Lower leg skin (tissue), 4 donors: ENCODE data around the gene AUH. TPM values are rescaled to one million over a fixed set of nuclear protein-coding genes. Genes with fewer than 3 reads are reported as not detected.

ENCODE experiments used
- DNase-seq, 2 donors: peaks; one replicate each; pipeline ENCODE4 v3.0.0-alpha.2; 2019; ENCODE audit warnings: low spot score in 2 of 2
- H3K4me3 ChIP-seq: fragments of 200-600 bp; sonication (generic); 2 replicates; pipeline ENCODE4 v1.5.1; 2017; ENCODE audit warnings: mild to moderate bottlenecking, low read depth; ENCODE audit not compliant: poor library complexity, severe bottlenecking
- CTCF ChIP-seq, 3 donors: fragments of 450-650 bp; IDR thresholded peaks; one replicate each; pipeline ENCODE4 v1.5.1; 2016; ENCODE audit warnings: antibody characterized with exemption in 3 of 3, mild to moderate bottlenecking in 3 of 3, moderate library complexity in 2 of 3
- POLR2A ChIP-seq, 2 donors: fragments of 450-650 bp; IDR thresholded peaks; one replicate each; pipeline ENCODE4 v1.6.1; 2016 to 2017; ENCODE audit warnings: antibody characterized with exemption in 2 of 2, mild to moderate bottlenecking in 1 of 2, moderate library complexity in 1 of 2
- WGBS, 2 donors: methylation state at CpG; one replicate each; pipeline ENCODE4 v1.1.5; 2018; 5-methylcytosine and 5-hydroxymethylcytosine counted together
- intact Hi-C: fragments of 100-400 bp; cut with DNase I; formaldehyde crosslinking; loops from one replicate; pipeline ENCODE4 v1.15.0; 2023; ENCODE audit warnings: low total_unique reads
- total RNA-seq, 4 donors: library from RNA; depleted of rRNA; stranded (reverse); fragments of >200 nt; gene quantifications; one replicate each; pipeline ENCODE4 v1.1.0, GENCODE V29; 2016

AUH gene
- total RNA-seq, 4 donors from 2014 or later, result 30.7 to 54.4 (median 32.4) TPM

- 74 to 92% methylated on average over 1 of the region's 1 CpG for WGBS, 2 donors
Observed at GRCh38 chr9:91333551-91333950, 28.2 kb downstream of the AUH start.

GRCh38 chr9:91332546-91333231 is 29.0 kb downstream of the AUH start:
- WGBS, 2 donors, result 82 to 87% methylated on average over 12 of the region's 12 CpGs
- no peak overlapping the region for H3K4me3 ChIP-seq
- intact Hi-C loops, result no loop called here
- DNase-seq, result no peak
- no peak for TF ChIP-seq CTCF (IDR thresholded peaks at IDR 0.05)
- TF ChIP-seq POLR2A (IDR thresholded peaks at IDR 0.05), result no peak

More at GRCh38 chr9:91333551-91333950, 28.2 kb downstream of the AUH start:
- DNase-seq, result no peak
- TF ChIP-seq POLR2A (IDR thresholded peaks at IDR 0.05) (no peak), CTCF (IDR thresholded peaks at IDR 0.05) (no peak)
- intact Hi-C loops, result no loop called here
- H3K4me3 ChIP-seq, result no peak overlapping the region

GRCh38 chr9:91331849-91332248 is 29.9 kb downstream of the AUH start:
- TF ChIP-seq POLR2A (IDR thresholded peaks at IDR 0.05) (no peak), CTCF (IDR thresholded peaks at IDR 0.05) (no peak)
- intact Hi-C loops, result no loop called here
- WGBS, 2 donors, result 89 to 92% methylated on average over 7 of the region's 7 CpGs
- H3K4me3 ChIP-seq, result no peak overlapping the region
- no peak for DNase-seq

GRCh38 chr9:91328186-91328585 is 33.5 kb downstream of the AUH start:
- 94 to 96% methylated on average over 6 of the region's 6 CpGs for WGBS, 2 donors
- DNase-seq, result no peak

GRCh38 chr9:91321691-91322090 is 40.0 kb downstream of the AUH start:
- TF ChIP-seq POLR2A (IDR thresholded peaks at IDR 0.05), result no peak
- H3K4me3 ChIP-seq, result no peak overlapping the region
- intact Hi-C loops, result no loop called here
- no peak for DNase-seq

More at GRCh38 chr9:91328186-91328585, 33.5 kb downstream of the AUH start:
- no peak overlapping the region for H3K4me3 ChIP-seq
- no peak for TF ChIP-seq POLR2A (IDR thresholded peaks at IDR 0.05)
- no peak for TF ChIP-seq CTCF (IDR thresholded peaks at IDR 0.05)
- intact Hi-C loops, result no loop called here

- WGBS, 2 donors, result 86 to 89% methylated on average over 4 of the region's 4 CpGs
Observed at GRCh38 chr9:91320299-91320698, 41.4 kb downstream of the AUH start.

More at GRCh38 chr9:91320299-91320698, 41.4 kb downstream of the AUH start:
- no peak for TF ChIP-seq CTCF (IDR thresholded peaks at IDR 0.05)
- no peak for TF ChIP-seq POLR2A (IDR thresholded peaks at IDR 0.05)
- intact Hi-C loops, result no loop called here
- no peak for DNase-seq
- no peak overlapping the region for H3K4me3 ChIP-seq
